HG03457 (cell line): ENCODE data around the gene CEP164.

Experiments used
- ATAC-seq: cut with Tn5 transposase; IDR thresholded peaks from one replicate; pipeline ENCODE4 v1.9.1; 2021; ENCODE audit warnings: moderate number of reproducible peaks; ENCODE audit not compliant: unreplicated experiment

CEP164 gene

GRCh38 chr11:117458275-117459122, 130.8 kb downstream of the CEP164 start:
- no peak for ATAC-seq

- ATAC-seq: no peak
These were observed 131.7 kb downstream of the CEP164 start for GRCh38 chr11:117459123-117459978.

- no peak for ATAC-seq
These were observed 132.3 kb downstream of the CEP164 start for GRCh38 chr11:117459979-117460300.

- ATAC-seq: no peak
These were observed 133.9 kb downstream of the CEP164 start for GRCh38 chr11:117461396-117462182.

- ATAC-seq: no peak
These were observed 134.7 kb downstream of the CEP164 start for GRCh38 chr11:117462183-117462863.

- no peak for ATAC-seq
These were observed 135.2 kb downstream of the CEP164 start for GRCh38 chr11:117462864-117463247.
